Endothelial cell (in vitro differentiated cells): Measurements from ENCODE around the gene PPP5C. TPM values are rescaled to one million over a fixed set of nuclear protein-coding genes. Genes with fewer than 3 reads are reported as not detected.
A peak's percentile ranks its signal among the peaks of the same experiment; 100 is the strongest.
"Not testable (repeated sequence)": the region's sequence is repeated elsewhere in the genome, so short reads cannot be mapped to it uniquely, and the experiment has no call there.

Source experiments
- DNase-seq: peaks from one replicate; pipeline ENCODE4 v3.0.0; 2021; ENCODE audit warnings: low spot score
- H3K27ac Mint-ChIP-seq: one replicate; pipeline ENCODE4 v1.8.0; 2021; ENCODE audit warnings: mixed read lengths, inconsistent platforms; ENCODE audit not compliant: unreplicated experiment
- H3K27me3 Mint-ChIP-seq: one replicate; pipeline ENCODE4 v1.8.0; 2021; ENCODE audit warnings: mild to moderate bottlenecking, moderate library complexity, mixed read lengths, inconsistent platforms; ENCODE audit not compliant: unreplicated experiment
- H3K36me3 Mint-ChIP-seq: one replicate; pipeline ENCODE4 v1.8.0; 2021; ENCODE audit warnings: mild to moderate bottlenecking, low read depth, mixed read lengths, inconsistent platforms; ENCODE audit not compliant: unreplicated experiment
- H3K4me1 Mint-ChIP-seq: one replicate; pipeline ENCODE4 v1.8.0; 2021; ENCODE audit warnings: mild to moderate bottlenecking, mixed read lengths, inconsistent platforms; ENCODE audit not compliant: unreplicated experiment
- H3K4me3 Mint-ChIP-seq: one replicate; pipeline ENCODE4 v1.8.0; 2021; ENCODE audit warnings: mild to moderate bottlenecking, mixed read lengths, inconsistent platforms; ENCODE audit not compliant: unreplicated experiment
- H3K9me3 Mint-ChIP-seq: one replicate; pipeline ENCODE4 v1.8.0; 2021; ENCODE audit warnings: mixed read lengths, inconsistent platforms; ENCODE audit not compliant: unreplicated experiment
- CTCF ChIP-seq: fragments of 200-600 bp; sonication (generic); IDR thresholded peaks from one replicate; pipeline ENCODE4 v1.5.0; 2021; ENCODE audit warnings: antibody characterized with exemption; ENCODE audit not compliant: unreplicated experiment
- total RNA-seq: library from RNA; stranded (reverse); fragmentation: NEBNext Ultra II Directional; extraction: Animal tissue kit (Norgen Biotek cat#: 25700); gene quantifications from one replicate; pipeline ENCODE4 v1.2.1, GENCODE V29; 2021; ENCODE audit not compliant: unreplicated experiment

The PPP5C gene
- total RNA-seq, 1 donor from 2014 or later, result 66.7 TPM

- Mint-ChIP-seq H3K27ac (no peak overlapping the region), H3K4me3 (no peak overlapping the region), H3K27me3 (peaks cover 12% of the 10 kb centered on the region), H3K9me3 (peaks cover 2% of the 10 kb centered on the region), H3K36me3 (peaks cover 15% of the 10 kb centered on the region), H3K4me1 (peaks cover 22% of the 10 kb centered on the region)
- no peak for DNase-seq
- no peak for TF ChIP-seq CTCF
Measured at GRCh38 chr19:46394402-46394797, 47.5 kb downstream of the PPP5C start.

DNA sequence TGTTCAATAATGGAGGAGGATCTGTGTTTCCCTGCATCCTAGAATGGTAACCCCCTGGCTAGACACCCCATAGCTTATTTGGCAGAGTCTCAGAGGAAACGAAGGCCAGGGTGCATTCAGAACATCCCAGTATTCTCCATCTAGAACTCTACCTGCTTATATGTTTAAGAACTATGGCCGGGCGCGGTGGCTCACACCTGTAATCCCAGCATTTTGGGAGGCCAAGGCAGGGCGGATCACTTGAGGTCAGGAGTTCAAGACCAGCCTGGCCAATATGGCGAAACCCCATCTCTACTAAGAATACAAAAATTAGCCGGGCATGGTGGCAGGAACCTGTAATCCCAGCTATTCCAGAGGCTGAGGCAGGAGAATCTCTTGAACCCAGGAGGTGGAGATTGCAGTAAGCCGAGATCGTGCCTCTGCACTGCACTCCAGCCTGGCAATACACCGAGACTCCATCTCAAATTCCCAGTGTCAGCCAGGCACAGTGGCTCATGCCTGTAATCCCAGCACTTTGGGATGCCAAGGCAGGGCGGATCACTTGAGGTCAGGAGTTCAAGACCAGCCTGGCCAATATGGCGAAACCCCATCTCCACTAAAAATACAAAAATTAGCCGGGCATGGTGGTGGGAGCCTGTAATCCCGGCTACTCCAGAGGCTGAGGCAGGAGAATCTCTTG, 51.1 kb downstream of the PPP5C start:
- H3K27me3 Mint-ChIP-seq, DNase-seq, H3K27ac Mint-ChIP-seq, H3K9me3 Mint-ChIP-seq, H3K36me3 Mint-ChIP-seq, H3K4me1 Mint-ChIP-seq, H3K4me3 Mint-ChIP-seq: not testable (repeated sequence)

GRCh38 chr19:46402725-46403124, 55.8 kb downstream of the PPP5C start:
- H3K27ac Mint-ChIP-seq, result no peak overlapping the region
- no peak for DNase-seq
- peaks cover under 1% of the 10 kb centered on the region for H3K36me3 Mint-ChIP-seq
- H3K4me3 Mint-ChIP-seq, result no peak overlapping the region
- peaks cover 7% of the 10 kb centered on the region for H3K27me3 Mint-ChIP-seq
- TF ChIP-seq CTCF, result no peak
- H3K4me1 Mint-ChIP-seq, result peaks cover 15% of the 10 kb centered on the region
- H3K9me3 Mint-ChIP-seq, result no peaks in the 10 kb centered on the region

GRCh38 chr19:46404055-46404752, 57.3 kb downstream of the PPP5C start:
- no peak for TF ChIP-seq CTCF
- Mint-ChIP-seq H3K27ac (no peak overlapping the region), H3K27me3 (peaks cover 11% of the 10 kb centered on the region), H3K36me3 (peaks cover 3% of the 10 kb centered on the region), H3K4me3 (peak overlapping the region; percentile 65), H3K4me1 (peaks cover 26% of the 10 kb centered on the region), H3K9me3 (no peaks in the 10 kb centered on the region)
- peak; percentile 41 for DNase-seq

- Mint-ChIP-seq H3K36me3 (peaks cover 3% of the 10 kb centered on the region), H3K9me3 (no peaks in the 10 kb centered on the region), H3K4me1 (peaks cover 26% of the 10 kb centered on the region), H3K4me3 (no peak overlapping the region), H3K27ac (no peak overlapping the region), H3K27me3 (peaks cover 11% of the 10 kb centered on the region)
- no peak for DNase-seq
- no peak for TF ChIP-seq CTCF
Measured at GRCh38 chr19:46404753-46405468, 58.0 kb downstream of the PPP5C start.
